ENCODE measurements around the gene IL3RA.

The IL3RA gene

DNA sequence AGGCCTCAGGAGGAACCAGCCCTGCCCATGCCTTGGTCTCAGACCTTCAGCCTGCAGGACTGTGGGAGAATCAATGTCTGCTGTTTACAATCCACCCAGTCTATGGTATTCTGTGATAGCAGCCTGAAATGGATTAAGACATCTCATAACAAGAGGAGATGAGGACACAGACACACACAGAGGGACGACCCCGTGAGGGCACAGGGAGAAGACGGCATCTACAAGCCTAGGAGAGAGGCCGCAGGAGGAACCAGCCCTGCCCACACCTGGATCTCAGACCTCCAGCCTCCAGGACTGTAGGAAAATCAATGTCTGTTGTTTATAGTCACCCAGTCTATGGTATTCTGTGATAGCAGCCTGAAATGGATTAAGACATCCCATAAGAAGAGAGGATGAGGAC lies 52.1 kb downstream of the IL3RA start:
- Histone ChIP-seq H3K4me2 (ENCODE audit: low read length) (no peak overlapping the region), H3K36me3 (ENCODE audit: insufficient read depth, low read length) (peaks cover 80% of the 10 kb centered on the region), H4K20me1 (ENCODE audit: insufficient read depth, low read length) (no peaks in the 10 kb centered on the region), H3K27me3 (ENCODE audit: insufficient read depth, low read length) (no peaks in the 10 kb centered on the region), H3K79me2 (ENCODE audit: insufficient read depth, low read length) (peaks cover 25% of the 10 kb centered on the region), H3K9me3 (ENCODE audit: low read length) (no peaks in the 10 kb centered on the region), H2AFZ (ENCODE audit: low read length) (no peak overlapping the region), H3F3A (ENCODE audit: insufficient read depth, low read length) (0 out of 2 replicates have a peak, but pooled peaks cover 2% of the 10 kb centered on the region), H3K27ac (ENCODE audit: low read depth, low read length, poor library complexity, severe bottlenecking) (no peak overlapping the region), H3K9me2 (ENCODE audit: low read depth, low read length) (no peaks in the 10 kb centered on the region), H3K9ac (ENCODE audit: low read length) (no peak overlapping the region), H3K4me1 (ENCODE audit: insufficient read depth, low read length, severe bottlenecking) (peaks cover 20% of the 10 kb centered on the region), H3K4me3 (ENCODE audit: low read depth, low read length, poor library complexity, severe bottlenecking) (no peak overlapping the region)
- TF ChIP-seq, protein P1, sequence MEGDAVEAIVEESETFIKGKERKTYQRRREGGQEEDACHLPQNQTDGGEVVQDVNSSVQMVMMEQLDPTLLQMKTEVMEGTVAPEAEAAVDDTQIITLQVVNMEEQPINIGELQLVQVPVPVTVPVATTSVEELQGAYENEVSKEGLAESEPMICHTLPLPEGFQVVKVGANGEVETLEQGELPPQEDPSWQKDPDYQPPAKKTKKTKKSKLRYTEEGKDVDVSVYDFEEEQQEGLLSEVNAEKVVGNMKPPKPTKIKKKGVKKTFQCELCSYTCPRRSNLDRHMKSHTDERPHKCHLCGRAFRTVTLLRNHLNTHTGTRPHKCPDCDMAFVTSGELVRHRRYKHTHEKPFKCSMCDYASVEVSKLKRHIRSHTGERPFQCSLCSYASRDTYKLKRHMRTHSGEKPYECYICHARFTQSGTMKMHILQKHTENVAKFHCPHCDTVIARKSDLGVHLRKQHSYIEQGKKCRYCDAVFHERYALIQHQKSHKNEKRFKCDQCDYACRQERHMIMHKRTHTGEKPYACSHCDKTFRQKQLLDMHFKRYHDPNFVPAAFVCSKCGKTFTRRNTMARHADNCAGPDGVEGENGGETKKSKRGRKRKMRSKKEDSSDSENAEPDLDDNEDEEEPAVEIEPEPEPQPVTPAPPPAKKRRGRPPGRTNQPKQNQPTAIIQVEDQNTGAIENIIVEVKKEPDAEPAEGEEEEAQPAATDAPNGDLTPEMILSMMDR (IDR thresholded peaks at IDR 0.05; ENCODE audit: low read length) = no peak
- TF ChIP-seq EZH2 (IDR thresholded peaks at IDR 0.05; ENCODE audit: borderline replicate concordance, low read length) = no peak

DNA sequence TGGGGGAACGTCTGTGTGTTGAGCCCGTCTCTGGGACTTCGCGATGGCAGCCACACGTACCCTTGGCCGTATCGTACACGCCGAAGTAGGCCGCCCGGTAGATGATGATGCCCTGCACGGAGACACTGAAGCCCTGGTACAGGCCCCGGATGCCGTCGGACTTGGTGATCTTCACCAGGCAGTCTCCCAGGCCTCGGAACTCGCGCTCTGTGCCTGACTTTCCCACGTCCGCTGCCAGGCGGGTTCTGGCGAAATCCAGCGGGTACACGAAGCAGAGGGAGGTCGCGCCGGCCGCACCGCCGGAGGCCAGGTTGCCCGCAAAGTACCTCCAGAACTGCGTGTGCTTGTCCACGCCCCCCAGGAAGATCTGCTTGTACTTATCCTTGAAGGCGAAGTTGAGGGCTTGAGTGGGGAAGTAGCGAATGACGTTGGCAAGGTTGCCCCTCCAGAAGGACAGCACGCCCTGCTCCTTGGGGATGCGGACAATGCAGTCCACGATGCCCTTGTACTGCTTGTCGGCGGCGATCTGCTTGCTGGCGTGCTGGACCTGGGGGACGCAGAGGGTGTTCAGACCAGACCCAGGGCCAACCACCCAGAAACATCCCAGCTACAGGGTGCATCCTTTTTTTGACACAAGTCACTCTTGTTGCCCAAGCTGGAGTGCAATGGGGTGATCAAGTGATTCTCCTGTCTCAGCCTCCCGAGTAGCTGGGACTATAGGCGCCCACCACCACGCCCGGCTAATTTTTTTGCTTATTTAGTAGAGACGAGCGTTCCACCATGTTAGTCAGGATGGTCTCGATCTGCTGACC lies 52.8 kb downstream of the IL3RA start:
- H3K79me2 ChIP-seq (ENCODE audit: insufficient read depth, low read length) = peaks cover 32% of the 10 kb centered on the region
- no peak overlapping the region for H3K4me2 ChIP-seq (ENCODE audit: low read length)
- H3K9ac ChIP-seq (ENCODE audit: low read length) = no peak overlapping the region
- no peaks in the 10 kb centered on the region for H3K9me3 ChIP-seq (ENCODE audit: low read length)
- no peak overlapping the region for H3K4me3 ChIP-seq (ENCODE audit: low read depth, low read length, poor library complexity, severe bottlenecking)
- H4K20me1 ChIP-seq (ENCODE audit: insufficient read depth, low read length) = no peaks in the 10 kb centered on the region
- peaks cover 73% of the 10 kb centered on the region for H3K36me3 ChIP-seq (ENCODE audit: insufficient read depth, low read length)
- peaks cover 27% of the 10 kb centered on the region for H3K4me1 ChIP-seq (ENCODE audit: insufficient read depth, low read length, severe bottlenecking)
- no peaks in the 10 kb centered on the region for H3K27me3 ChIP-seq (ENCODE audit: insufficient read depth, low read length)
- 0 out of 2 replicates have a peak, but pooled peaks cover 2% of the 10 kb centered on the region for H3F3A ChIP-seq (ENCODE audit: insufficient read depth, low read length)
- TF ChIP-seq, protein P1 (IDR thresholded peaks at IDR 0.05; ENCODE audit: low read length) = no peak
- no peak for TF ChIP-seq EZH2 (IDR thresholded peaks at IDR 0.05; ENCODE audit: borderline replicate concordance, low read length)
- no peaks in the 10 kb centered on the region for H3K9me2 ChIP-seq (ENCODE audit: low read depth, low read length)
- H2AFZ ChIP-seq (ENCODE audit: low read length) = no peak overlapping the region
- no peak overlapping the region for H3K27ac ChIP-seq (ENCODE audit: low read depth, low read length, poor library complexity, severe bottlenecking)

DNA sequence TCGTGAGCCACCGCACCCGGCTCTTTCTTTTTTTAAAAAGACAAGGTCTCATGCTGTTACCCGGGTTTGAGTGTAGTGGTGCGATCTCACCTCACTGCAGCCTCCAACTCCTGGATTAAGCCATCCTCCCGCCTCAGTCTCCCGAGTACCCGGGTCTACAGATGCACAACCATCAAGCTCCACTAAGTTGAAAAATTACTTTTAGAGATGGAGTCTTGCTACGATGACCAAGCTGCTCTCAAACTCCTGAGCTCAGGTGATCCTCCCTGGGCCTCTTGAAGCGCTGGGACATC lies 53.4 kb downstream of the IL3RA start:
- H3K36me3 ChIP-seq (ENCODE audit: insufficient read depth, low read length) = peaks cover 73% of the 10 kb centered on the region
- H3K79me2 ChIP-seq (ENCODE audit: insufficient read depth, low read length) = peaks cover 32% of the 10 kb centered on the region
- no peaks in the 10 kb centered on the region for H3K27me3 ChIP-seq (ENCODE audit: insufficient read depth, low read length)
- no peak overlapping the region for H3K4me3 ChIP-seq (ENCODE audit: low read depth, low read length, poor library complexity, severe bottlenecking)
- H3K9me3 ChIP-seq (ENCODE audit: low read length) = no peaks in the 10 kb centered on the region
- no peak overlapping the region for H2AFZ ChIP-seq (ENCODE audit: low read length)
- H3K4me1 ChIP-seq (ENCODE audit: insufficient read depth, low read length, severe bottlenecking) = peaks cover 32% of the 10 kb centered on the region
- H3K4me2 ChIP-seq (ENCODE audit: low read length) = no peak overlapping the region
- H3F3A ChIP-seq (ENCODE audit: insufficient read depth, low read length) = no peaks in the 10 kb centered on the region
- H3K27ac ChIP-seq (ENCODE audit: low read depth, low read length, poor library complexity, severe bottlenecking) = no peak overlapping the region
- H3K9ac ChIP-seq (ENCODE audit: low read length) = no peak overlapping the region
- H3K9me2 ChIP-seq (ENCODE audit: low read depth, low read length) = no peaks in the 10 kb centered on the region
- H4K20me1 ChIP-seq (ENCODE audit: insufficient read depth, low read length) = no peaks in the 10 kb centered on the region
- no peak for TF ChIP-seq EZH2 (IDR thresholded peaks at IDR 0.05; ENCODE audit: borderline replicate concordance, low read length)
- TF ChIP-seq, protein P1 (IDR thresholded peaks at IDR 0.05; ENCODE audit: low read length) = no peak
